Ovary (tissue), 9 donors: ENCODE measurements around the gene ARHGAP29. TPM values are rescaled to one million over a fixed set of nuclear protein-coding genes. Genes with fewer than 3 reads are reported as not detected.

Experiments used
- DNase-seq, 5 donors: peaks; one replicate each; pipeline ENCODE4 v3.0.0-alpha.2; 2019 to 2020
- H3K27ac ChIP-seq, 2 donors: fragments of 200-600 bp; one replicate each; pipeline versions ENCODE4 v1.5.1 to v1.8.0; 2019 to 2022
- H3K27me3 ChIP-seq: fragments of 200-600 bp; one replicate; pipeline ENCODE4 v1.8.0; 2022
- H3K36me3 ChIP-seq: fragments of 200-600 bp; sonication (generic); one replicate; pipeline ENCODE4 v1.5.1; 2019
- H3K4me1 ChIP-seq: one replicate; pipeline ENCODE4 v1.8.1; 2013; ENCODE audit warnings: mild to moderate bottlenecking, moderate library complexity; ENCODE audit not compliant: insufficient read depth
- H3K4me3 ChIP-seq: fragments of 200-600 bp; sonication (generic); one replicate; pipeline ENCODE4 v1.5.1; 2017
- H3K9me3 ChIP-seq, 2 donors: fragments of 200-600 bp in 1 of 2; sonication (generic) in 1 of 2; one replicate each; pipeline versions ENCODE4 v1.5.1 to v1.8.1; 2013 to 2019; ENCODE audit warnings: mild to moderate bottlenecking in 1 of 2, moderate library complexity in 1 of 2
- CTCF ChIP-seq, 3 donors: fragments of 450-650 bp in 2 of 3; fragments of 200-600 bp in 1 of 3; IDR thresholded peaks; one replicate each; pipeline versions ENCODE4 v1.5.1 to v1.8.0; 2016 to 2022; ENCODE audit warnings: antibody characterized with exemption in 3 of 3, mild to moderate bottlenecking in 1 of 3
- EP300 ChIP-seq: sonication (generic); formaldehyde crosslinking; IDR thresholded peaks from one replicate; pipeline ENCODE4 v1.6.1; 2017; ENCODE audit warnings: antibody characterized with exemption
- POLR2A ChIP-seq: fragments of 450-650 bp; IDR thresholded peaks from one replicate; pipeline ENCODE4 v1.6.1; 2017; ENCODE audit warnings: antibody characterized with exemption, mild to moderate bottlenecking, moderate library complexity
- WGBS, 3 donors: extraction: QIAGEN DNeasy Blood & Tissue Kit in 1 of 3; methylation state at CpG; one replicate each; pipeline versions ENCODE4 v1.1.5 to v1.1.7; 2013 to 2017; 5-methylcytosine and 5-hydroxymethylcytosine counted together
- intact Hi-C, 4 donors: fragments of 100-400 bp; cut with DNase I; formaldehyde crosslinking; loops; one replicate each; pipeline versions ENCODE4 v1.11.0 to v1.15.1; 2022 to 2023
- polyA plus RNA-seq, 2 donors: library from polyadenylated mRNA; stranded (reverse); fragments of 200-250 nt in 1 of 2; fragments of 350-450 nt in 1 of 2; fragmentation: Illumina TruSeq in 1 of 2; extraction: RNeasy Lipid Tissue Mini Kit (QIAGEN cat#74804) in 1 of 2; gene quantifications; one replicate each; pipeline ENCODE4 v1.2.3, GENCODE V29; 2013 to 2014
- total RNA-seq, 7 donors: library from RNA; depleted of rRNA in 2 of 7; stranded (reverse); fragments of >200 nt in 2 of 7; fragmentation: NEBNext Ultra II Directional in 3 of 7; extraction: Animal tissue kit (Norgen Biotek cat#: 25700) in 3 of 7; gene quantifications; one replicate each; pipeline versions ENCODE4 v1.1.0 to v1.2.4, GENCODE V29; 2016 to 2023
- donor health status: DM: no; HTN: no; CAD: no; lungs with moderate emphysema.
- donor health status: DM: no; HTN: no; CAD: no.
- donor health status: Bipolar disorder and iron deficiency.
- donor health status: DM: yes; HTN: yes; CAD: no.
- donor health status: DM: no; HTN: no; CAD: no.
- donor health status: DM: yes; HTN: yes; CAD: no.

ARHGAP29 gene
- total and polyA plus RNA-seq, 9 donors: 7.9 to 51.0 (median 20.3) TPM

DNA sequence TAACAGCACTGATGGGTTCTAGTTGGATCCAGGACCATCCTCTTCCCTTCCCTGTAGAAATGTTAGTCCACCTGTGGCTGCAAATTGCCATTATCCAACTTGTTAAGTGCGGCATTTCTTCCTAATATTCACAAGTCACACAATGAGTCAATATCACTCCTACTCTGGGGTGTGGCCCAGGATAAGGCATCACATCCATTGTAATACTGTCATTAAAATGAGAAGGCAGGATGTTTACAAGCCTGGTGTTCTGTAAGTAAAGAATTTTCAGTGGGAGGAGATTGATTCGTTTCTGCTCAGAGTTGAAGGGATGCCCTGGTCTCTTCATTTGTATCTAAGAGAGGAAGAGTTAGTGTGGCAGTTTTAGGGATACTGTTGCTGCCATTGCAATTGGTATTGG is 18.1 kb upstream of the ARHGAP29 start:
- intact Hi-C loops: no loop called here
- Histone ChIP-seq H3K27me3 (no peaks in the 10 kb centered on the region), H3K27ac (no peak overlapping the region), H3K9me3 (no peaks in the 10 kb centered on the region), H3K4me1 (no peaks in the 10 kb centered on the region), H3K4me3 (no peak overlapping the region), H3K36me3 (no peaks in the 10 kb centered on the region)
- TF ChIP-seq POLR2A (no peak), EP300 (no peak), CTCF (IDR thresholded peaks at IDR 0.05) (no peak)
- no peak for DNase-seq
- WGBS, 3 donors: 50 to 60% (median 56%) methylated on average over 2 of the region's 2 CpGs

- Histone ChIP-seq H3K27ac (no peak overlapping the region), H3K4me1 (no peaks in the 10 kb centered on the region), H3K9me3 (no peaks in the 10 kb centered on the region), H3K36me3 (no peaks in the 10 kb centered on the region), H3K4me3 (no peak overlapping the region), H3K27me3 (no peaks in the 10 kb centered on the region)
- 80 to 90% (median 83%) methylated on average over 3 of the region's 3 CpGs for WGBS, 3 donors
- no peak for DNase-seq
- intact Hi-C loops: no loop called here
- no peak for TF ChIP-seq EP300
- TF ChIP-seq POLR2A: no peak
- no peak for TF ChIP-seq CTCF (IDR thresholded peaks at IDR 0.05)
Observed at GRCh38 chr1:94254073-94254810, 16.9 kb upstream of the ARHGAP29 start.

DNA sequence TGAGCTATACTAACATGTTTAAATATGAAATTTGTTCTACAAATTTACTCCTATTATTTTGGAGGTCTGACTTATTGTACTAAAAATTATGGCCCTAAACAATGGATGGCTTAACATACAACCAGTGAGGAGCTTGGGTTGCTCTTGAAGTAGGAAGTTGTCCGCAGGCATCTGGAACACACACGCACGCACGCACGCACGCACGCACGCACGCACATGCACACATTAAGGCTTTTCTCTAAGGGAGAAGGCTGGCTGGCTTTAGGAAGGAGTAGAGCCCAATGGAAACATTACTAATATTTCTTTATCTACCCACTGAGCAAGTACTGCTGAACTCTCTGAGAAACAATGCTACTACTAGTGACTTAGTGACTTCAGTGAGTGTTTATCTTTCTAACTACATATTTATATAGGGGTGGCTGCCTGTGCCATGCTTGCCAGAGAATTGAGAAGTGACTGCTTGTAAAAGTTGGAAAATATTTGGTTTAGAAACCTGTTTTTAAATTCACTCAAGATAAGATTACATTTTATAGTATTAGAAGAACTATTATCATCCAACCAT is 16.2 kb upstream of the ARHGAP29 start:
- Histone ChIP-seq H3K27me3 (no peaks in the 10 kb centered on the region), H3K27ac (no peak overlapping the region), H3K36me3 (no peaks in the 10 kb centered on the region), H3K4me1 (no peaks in the 10 kb centered on the region), H3K4me3 (no peak overlapping the region), H3K9me3 (no peaks in the 10 kb centered on the region)
- 94 to 98% (median 96%) methylated on average over 9 of the region's 9 CpGs for WGBS, 3 donors
- DNase-seq: no peak
- TF ChIP-seq POLR2A: no peak
- TF ChIP-seq EP300: no peak
- no peak for TF ChIP-seq CTCF (IDR thresholded peaks at IDR 0.05)
- intact Hi-C loops: no loop called here

- Histone ChIP-seq H3K27me3 (no peaks in the 10 kb centered on the region), H3K9me3 (no peaks in the 10 kb centered on the region), H3K4me3 (no peak overlapping the region), H3K27ac (no peak overlapping the region), H3K36me3 (no peaks in the 10 kb centered on the region), H3K4me1 (peaks cover 5% of the 10 kb centered on the region)
- 49 to 57% (median 56%) methylated on average over 3 of the region's 3 CpGs for WGBS, 3 donors
- no peak for DNase-seq
- TF ChIP-seq POLR2A (no peak), EP300 (no peak)
- intact Hi-C loops: no loop called here
Observed at GRCh38 chr1:94250341-94250740, 13.0 kb upstream of the ARHGAP29 start.
